Measurements from ENCODE around the gene SORCS3.

- TF ChIP-seq, protein P1, sequence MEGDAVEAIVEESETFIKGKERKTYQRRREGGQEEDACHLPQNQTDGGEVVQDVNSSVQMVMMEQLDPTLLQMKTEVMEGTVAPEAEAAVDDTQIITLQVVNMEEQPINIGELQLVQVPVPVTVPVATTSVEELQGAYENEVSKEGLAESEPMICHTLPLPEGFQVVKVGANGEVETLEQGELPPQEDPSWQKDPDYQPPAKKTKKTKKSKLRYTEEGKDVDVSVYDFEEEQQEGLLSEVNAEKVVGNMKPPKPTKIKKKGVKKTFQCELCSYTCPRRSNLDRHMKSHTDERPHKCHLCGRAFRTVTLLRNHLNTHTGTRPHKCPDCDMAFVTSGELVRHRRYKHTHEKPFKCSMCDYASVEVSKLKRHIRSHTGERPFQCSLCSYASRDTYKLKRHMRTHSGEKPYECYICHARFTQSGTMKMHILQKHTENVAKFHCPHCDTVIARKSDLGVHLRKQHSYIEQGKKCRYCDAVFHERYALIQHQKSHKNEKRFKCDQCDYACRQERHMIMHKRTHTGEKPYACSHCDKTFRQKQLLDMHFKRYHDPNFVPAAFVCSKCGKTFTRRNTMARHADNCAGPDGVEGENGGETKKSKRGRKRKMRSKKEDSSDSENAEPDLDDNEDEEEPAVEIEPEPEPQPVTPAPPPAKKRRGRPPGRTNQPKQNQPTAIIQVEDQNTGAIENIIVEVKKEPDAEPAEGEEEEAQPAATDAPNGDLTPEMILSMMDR (IDR thresholded peaks at IDR 0.05): no peak
- TF ChIP-seq POLR2A (IDR thresholded peaks at IDR 0.05): no peak
Measured at GRCh38 chr10:104648421-104648820, 7.3 kb downstream of the SORCS3 start.

All from right lobe of liver (tissue), 4 donors.